ENCODE data around the gene ASPN.

DNA sequence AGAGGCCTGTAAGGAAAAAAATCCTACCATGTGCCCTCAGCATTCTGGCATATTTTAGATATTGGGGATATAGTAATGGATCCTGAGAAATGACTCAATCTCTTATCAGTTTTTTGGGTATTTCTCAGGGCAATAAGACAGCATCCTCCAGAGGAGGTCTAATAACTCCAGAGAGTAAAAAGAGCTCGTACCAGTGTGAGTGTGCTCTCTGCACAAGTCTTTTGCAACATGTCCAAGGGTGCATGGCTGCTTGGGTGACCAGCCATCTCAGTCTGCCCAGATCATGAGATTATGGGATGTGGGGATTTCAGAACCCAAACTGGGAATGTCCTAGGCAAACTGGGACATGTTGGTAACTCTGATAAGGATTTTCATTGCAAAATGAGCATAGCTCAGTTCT lies 15.3 kb downstream of the ASPN start:
- TF ChIP-seq, protein P1, sequence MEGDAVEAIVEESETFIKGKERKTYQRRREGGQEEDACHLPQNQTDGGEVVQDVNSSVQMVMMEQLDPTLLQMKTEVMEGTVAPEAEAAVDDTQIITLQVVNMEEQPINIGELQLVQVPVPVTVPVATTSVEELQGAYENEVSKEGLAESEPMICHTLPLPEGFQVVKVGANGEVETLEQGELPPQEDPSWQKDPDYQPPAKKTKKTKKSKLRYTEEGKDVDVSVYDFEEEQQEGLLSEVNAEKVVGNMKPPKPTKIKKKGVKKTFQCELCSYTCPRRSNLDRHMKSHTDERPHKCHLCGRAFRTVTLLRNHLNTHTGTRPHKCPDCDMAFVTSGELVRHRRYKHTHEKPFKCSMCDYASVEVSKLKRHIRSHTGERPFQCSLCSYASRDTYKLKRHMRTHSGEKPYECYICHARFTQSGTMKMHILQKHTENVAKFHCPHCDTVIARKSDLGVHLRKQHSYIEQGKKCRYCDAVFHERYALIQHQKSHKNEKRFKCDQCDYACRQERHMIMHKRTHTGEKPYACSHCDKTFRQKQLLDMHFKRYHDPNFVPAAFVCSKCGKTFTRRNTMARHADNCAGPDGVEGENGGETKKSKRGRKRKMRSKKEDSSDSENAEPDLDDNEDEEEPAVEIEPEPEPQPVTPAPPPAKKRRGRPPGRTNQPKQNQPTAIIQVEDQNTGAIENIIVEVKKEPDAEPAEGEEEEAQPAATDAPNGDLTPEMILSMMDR (IDR thresholded peaks at IDR 0.05), result no peak
- TF ChIP-seq POLR2A (IDR thresholded peaks at IDR 0.05), result no peak
